Astrocyte of the hippocampus (primary cell): Measurements from ENCODE around the gene SNX25.

Experiments used
- DNase-seq: peaks from one replicate; pipeline ENCODE4 v3.0.0; 2011; ENCODE audit warnings: low read depth, low spot score

The SNX25 gene

GRCh38 chr4:185405296-185405999 is 196.1 kb downstream of the SNX25 start:
- DNase-seq = no peak

GRCh38 chr4:185408432-185408831 is 199.0 kb downstream of the SNX25 start:
- DNase-seq = no peak

- no peak for DNase-seq
Observed at GRCh38 chr4:185411849-185412248, 202.5 kb downstream of the SNX25 start.

- no peak for DNase-seq
Observed at GRCh38 chr4:185412412-185412811, 203.0 kb downstream of the SNX25 start.
